Ovary (tissue), 9 donors: ENCODE data around the gene SREBF2. TPM values are rescaled to one million over a fixed set of nuclear protein-coding genes. Genes with fewer than 3 reads are reported as not detected.

ENCODE experiments used
- DNase-seq, 5 donors: peaks; one replicate each; pipeline ENCODE4 v3.0.0-alpha.2; 2019 to 2020
- H3K27ac ChIP-seq, 2 donors: fragments of 200-600 bp; one replicate each; pipeline versions ENCODE4 v1.5.1 to v1.8.0; 2019 to 2022
- H3K27me3 ChIP-seq: fragments of 200-600 bp; one replicate; pipeline ENCODE4 v1.8.0; 2022
- H3K36me3 ChIP-seq: fragments of 200-600 bp; sonication (generic); one replicate; pipeline ENCODE4 v1.5.1; 2019
- H3K4me1 ChIP-seq: one replicate; pipeline ENCODE4 v1.8.1; 2013; ENCODE audit warnings: mild to moderate bottlenecking, moderate library complexity; ENCODE audit not compliant: insufficient read depth
- H3K4me3 ChIP-seq: fragments of 200-600 bp; sonication (generic); one replicate; pipeline ENCODE4 v1.5.1; 2017
- H3K9me3 ChIP-seq, 2 donors: fragments of 200-600 bp in 1 of 2; sonication (generic) in 1 of 2; one replicate each; pipeline versions ENCODE4 v1.5.1 to v1.8.1; 2013 to 2019; ENCODE audit warnings: mild to moderate bottlenecking in 1 of 2, moderate library complexity in 1 of 2
- EP300 ChIP-seq: sonication (generic); formaldehyde crosslinking; IDR thresholded peaks from one replicate; pipeline ENCODE4 v1.6.1; 2017; ENCODE audit warnings: antibody characterized with exemption
- POLR2A ChIP-seq: fragments of 450-650 bp; IDR thresholded peaks from one replicate; pipeline ENCODE4 v1.6.1; 2017; ENCODE audit warnings: antibody characterized with exemption, mild to moderate bottlenecking, moderate library complexity
- WGBS, 3 donors: extraction: QIAGEN DNeasy Blood & Tissue Kit in 1 of 3; methylation state at CpG; one replicate each; pipeline versions ENCODE4 v1.1.5 to v1.1.7; 2013 to 2017; 5-methylcytosine and 5-hydroxymethylcytosine counted together
- intact Hi-C, 4 donors: fragments of 100-400 bp; cut with DNase I; formaldehyde crosslinking; loops; one replicate each; pipeline versions ENCODE4 v1.11.0 to v1.15.1; 2022 to 2023
- polyA plus RNA-seq, 2 donors: library from polyadenylated mRNA; stranded (reverse); fragments of 200-250 nt in 1 of 2; fragments of 350-450 nt in 1 of 2; fragmentation: Illumina TruSeq in 1 of 2; extraction: RNeasy Lipid Tissue Mini Kit (QIAGEN cat#74804) in 1 of 2; gene quantifications; one replicate each; pipeline ENCODE4 v1.2.3, GENCODE V29; 2013 to 2014
- total RNA-seq, 7 donors: library from RNA; depleted of rRNA in 2 of 7; stranded (reverse); fragments of >200 nt in 2 of 7; fragmentation: NEBNext Ultra II Directional in 3 of 7; extraction: Animal tissue kit (Norgen Biotek cat#: 25700) in 3 of 7; gene quantifications; one replicate each; pipeline versions ENCODE4 v1.1.0 to v1.2.4, GENCODE V29; 2016 to 2023
- TF ChIP-seq, protein P1 (sequence below), 3 donors: fragments of 450-650 bp in 2 of 3; fragments of 200-600 bp in 1 of 3; IDR thresholded peaks; one replicate each; pipeline versions ENCODE4 v1.5.1 to v1.8.0; 2016 to 2022; ENCODE audit warnings: antibody characterized with exemption in 3 of 3, mild to moderate bottlenecking in 1 of 3
- donor health status: DM: no; HTN: no; CAD: no; lungs with moderate emphysema.
- donor health status: DM: no; HTN: no; CAD: no.
- donor health status: Bipolar disorder and iron deficiency.
- donor health status: DM: yes; HTN: yes; CAD: no.
- donor health status: DM: no; HTN: no; CAD: no.
- donor health status: DM: yes; HTN: yes; CAD: no.

The SREBF2 gene
- total and polyA plus RNA-seq, 9 donors, result 29.2 to 215 (median 74.1) TPM

DNA sequence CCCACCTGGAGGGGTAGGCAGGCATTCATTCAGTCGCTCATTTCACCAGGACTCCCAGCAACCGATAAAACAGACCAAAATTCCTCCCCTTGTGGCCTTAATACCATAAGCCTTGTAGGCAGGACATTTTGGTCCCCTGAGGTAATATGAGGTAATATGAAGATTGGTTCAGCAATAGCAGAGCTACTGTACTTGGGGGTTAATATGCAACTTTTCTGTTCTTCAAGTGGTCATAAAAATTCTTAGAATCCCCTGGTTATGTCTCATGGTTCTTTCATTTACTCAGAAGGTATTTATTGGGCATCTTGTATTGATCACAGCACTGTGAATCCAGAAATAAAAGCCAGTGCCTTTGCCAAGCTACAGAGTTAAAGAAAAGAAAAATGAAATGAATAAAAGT, 52.2 kb downstream of the SREBF2 start:
- Histone ChIP-seq H3K9me3 (no peaks in the 10 kb centered on the region), H3K4me3 (no peak overlapping the region), H3K4me1 (no peaks in the 10 kb centered on the region), H3K27ac (no peak overlapping the region), H3K27me3 (no peaks in the 10 kb centered on the region), H3K36me3 (peaks cover 3% of the 10 kb centered on the region)
- 95 to 100% (median 97%) methylated on average over 2 of the region's 2 CpGs for WGBS, 3 donors
- no peak for DNase-seq
- TF ChIP-seq, protein P1, sequence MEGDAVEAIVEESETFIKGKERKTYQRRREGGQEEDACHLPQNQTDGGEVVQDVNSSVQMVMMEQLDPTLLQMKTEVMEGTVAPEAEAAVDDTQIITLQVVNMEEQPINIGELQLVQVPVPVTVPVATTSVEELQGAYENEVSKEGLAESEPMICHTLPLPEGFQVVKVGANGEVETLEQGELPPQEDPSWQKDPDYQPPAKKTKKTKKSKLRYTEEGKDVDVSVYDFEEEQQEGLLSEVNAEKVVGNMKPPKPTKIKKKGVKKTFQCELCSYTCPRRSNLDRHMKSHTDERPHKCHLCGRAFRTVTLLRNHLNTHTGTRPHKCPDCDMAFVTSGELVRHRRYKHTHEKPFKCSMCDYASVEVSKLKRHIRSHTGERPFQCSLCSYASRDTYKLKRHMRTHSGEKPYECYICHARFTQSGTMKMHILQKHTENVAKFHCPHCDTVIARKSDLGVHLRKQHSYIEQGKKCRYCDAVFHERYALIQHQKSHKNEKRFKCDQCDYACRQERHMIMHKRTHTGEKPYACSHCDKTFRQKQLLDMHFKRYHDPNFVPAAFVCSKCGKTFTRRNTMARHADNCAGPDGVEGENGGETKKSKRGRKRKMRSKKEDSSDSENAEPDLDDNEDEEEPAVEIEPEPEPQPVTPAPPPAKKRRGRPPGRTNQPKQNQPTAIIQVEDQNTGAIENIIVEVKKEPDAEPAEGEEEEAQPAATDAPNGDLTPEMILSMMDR (IDR thresholded peaks at IDR 0.05), result no peak
- no peak for TF ChIP-seq POLR2A
- no peak for TF ChIP-seq EP300
- intact Hi-C loops, result no loop called here

DNA sequence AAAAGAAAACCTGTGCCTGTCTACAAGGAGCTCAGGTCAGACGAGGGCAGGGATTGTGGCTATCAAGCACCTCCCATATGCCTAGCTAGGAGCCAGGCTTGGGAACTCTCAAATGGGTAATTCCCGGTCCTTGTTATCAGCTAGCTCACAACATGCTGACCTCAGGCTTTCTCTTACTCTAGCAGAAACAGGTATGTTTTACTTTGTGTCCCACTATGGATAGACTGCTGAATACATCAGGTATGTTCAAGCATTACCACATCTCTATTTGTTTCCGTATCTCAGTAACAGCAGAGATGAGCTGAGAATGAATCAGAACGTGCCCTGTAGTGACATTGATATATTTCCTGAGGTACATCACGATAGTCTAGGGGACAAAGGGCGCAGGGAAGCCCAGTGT, 52.6 kb downstream of the SREBF2 start:
- no peaks in the 10 kb centered on the region for H3K9me3 ChIP-seq
- H3K27me3 ChIP-seq, result no peaks in the 10 kb centered on the region
- no peak for DNase-seq
- no peak for TF ChIP-seq POLR2A
- no peak for TF ChIP-seq EP300
- TF ChIP-seq, protein P1 (IDR thresholded peaks at IDR 0.05), result no peak
- H3K27ac ChIP-seq, result no peak overlapping the region
- 88% methylated on average over 6 of the region's 6 CpGs for WGBS, 3 donors
- intact Hi-C loops, result no loop called here
- no peak overlapping the region for H3K4me3 ChIP-seq
- no peaks in the 10 kb centered on the region for H3K4me1 ChIP-seq
- H3K36me3 ChIP-seq, result peaks cover 3% of the 10 kb centered on the region

DNA sequence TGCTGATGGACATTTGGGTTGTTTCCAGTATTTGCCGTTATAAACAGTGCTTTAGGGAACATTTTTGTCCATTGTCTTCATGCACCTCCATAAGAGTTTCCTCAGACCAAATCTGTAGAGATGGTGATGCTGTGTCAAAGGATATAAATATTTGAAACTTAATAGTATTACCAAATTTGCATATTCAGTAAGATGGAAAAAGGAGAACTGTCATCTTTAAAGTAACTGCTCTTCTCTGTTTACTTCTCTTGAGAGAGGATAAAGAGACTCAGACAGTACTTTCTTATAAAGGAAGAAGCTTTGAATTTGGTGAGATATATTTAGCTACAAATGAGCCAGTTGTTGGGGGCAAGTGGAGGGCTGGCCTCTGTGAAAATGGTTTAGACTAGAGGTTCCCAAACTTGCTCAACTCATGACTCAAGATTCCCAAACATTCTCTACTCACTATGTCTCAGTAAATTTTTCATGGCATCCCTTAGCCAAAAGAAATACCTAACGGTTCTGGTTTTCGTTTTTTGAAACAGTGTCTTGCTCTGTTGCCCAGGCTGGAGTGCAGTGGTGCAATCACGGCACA, 55.8 kb downstream of the SREBF2 start:
- no peak for TF ChIP-seq POLR2A
- WGBS, 3 donors, result 57 to 68% (median 67%) methylated on average over 4 of the region's 4 CpGs
- Histone ChIP-seq H3K36me3 (no peaks in the 10 kb centered on the region), H3K4me1 (no peaks in the 10 kb centered on the region), H3K9me3 (no peaks in the 10 kb centered on the region), H3K27ac (no peak overlapping the region), H3K4me3 (no peak overlapping the region), H3K27me3 (no peaks in the 10 kb centered on the region)
- intact Hi-C loops, result no loop called here
- DNase-seq, result no peak

DNA sequence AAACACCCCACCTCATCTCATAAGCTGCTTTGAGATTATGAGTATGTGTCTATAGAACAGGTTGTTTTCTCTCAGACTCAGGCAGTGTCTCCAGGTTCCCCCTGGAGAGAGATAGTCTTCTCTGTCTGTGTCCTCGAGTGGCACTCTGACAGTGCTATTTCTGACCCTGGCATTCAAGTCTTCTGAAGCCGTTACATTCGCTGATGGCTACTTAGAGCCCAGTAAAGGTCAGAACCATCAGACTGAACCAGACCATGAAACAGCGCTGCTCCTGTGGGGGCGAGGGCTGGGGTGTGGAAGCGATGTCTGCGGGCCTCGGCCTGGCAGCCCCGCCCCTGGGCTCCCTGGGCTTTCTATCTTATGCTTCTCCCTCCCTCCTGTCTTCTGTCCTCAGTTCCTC, 58.5 kb downstream of the SREBF2 start:
- H3K36me3 ChIP-seq, result no peaks in the 10 kb centered on the region
- no peak for DNase-seq
- no peaks in the 10 kb centered on the region for H3K27me3 ChIP-seq
- no peaks in the 10 kb centered on the region for H3K9me3 ChIP-seq
- H3K4me1 ChIP-seq, result no peaks in the 10 kb centered on the region
- 91 to 94% (median 92%) methylated on average over 9 of the region's 9 CpGs for WGBS, 3 donors
- intact Hi-C loops, result no loop called here
- TF ChIP-seq POLR2A (no peak), EP300 (no peak)
- TF ChIP-seq, protein P1 (IDR thresholded peaks at IDR 0.05), result no peak
- no peak overlapping the region for H3K27ac ChIP-seq
- no peak overlapping the region for H3K4me3 ChIP-seq

DNA sequence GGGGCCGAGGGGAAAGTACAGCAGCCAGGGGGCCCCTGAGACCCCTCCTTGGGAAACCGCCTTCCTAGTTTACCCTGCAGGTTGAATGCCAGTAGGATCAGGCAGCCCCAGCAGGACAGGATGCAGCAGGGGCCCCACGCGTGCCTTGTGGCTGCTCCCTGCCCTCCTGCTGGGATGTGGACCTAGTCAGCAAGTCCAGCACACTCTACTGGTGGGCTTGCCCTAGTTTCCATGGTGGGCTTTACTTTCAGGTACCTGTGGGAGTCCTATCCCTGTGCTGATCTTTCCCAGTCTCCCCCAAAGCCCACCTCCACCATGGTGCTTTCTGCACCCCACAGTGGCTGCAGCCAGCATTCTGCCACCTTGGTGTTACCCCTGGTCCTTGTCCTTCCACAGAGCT, 59.8 kb downstream of the SREBF2 start:
- H3K4me3 ChIP-seq, result no peak overlapping the region
- H3K9me3 ChIP-seq, result no peaks in the 10 kb centered on the region
- no peaks in the 10 kb centered on the region for H3K4me1 ChIP-seq
- no peak overlapping the region for H3K27ac ChIP-seq
- no peaks in the 10 kb centered on the region for H3K27me3 ChIP-seq
- intact Hi-C loops, result no loop called here
- TF ChIP-seq, protein P1 (IDR thresholded peaks at IDR 0.05), result no peak
- TF ChIP-seq POLR2A (no peak), EP300 (no peak)
- no peak for DNase-seq
- 77 to 88% (median 88%) methylated on average over 4 of the region's 4 CpGs for WGBS, 3 donors
- H3K36me3 ChIP-seq, result no peaks in the 10 kb centered on the region
